ENCODE results near the gene SIPA1L3. TPM values are rescaled to one million over a fixed set of nuclear protein-coding genes. Genes with fewer than 3 reads are reported as not detected.

SIPA1L3 gene
- polyA plus RNA-seq, 6 donors from 2014 or later: 9.2 to 43.0 (median 19.5) TPM

DNA sequence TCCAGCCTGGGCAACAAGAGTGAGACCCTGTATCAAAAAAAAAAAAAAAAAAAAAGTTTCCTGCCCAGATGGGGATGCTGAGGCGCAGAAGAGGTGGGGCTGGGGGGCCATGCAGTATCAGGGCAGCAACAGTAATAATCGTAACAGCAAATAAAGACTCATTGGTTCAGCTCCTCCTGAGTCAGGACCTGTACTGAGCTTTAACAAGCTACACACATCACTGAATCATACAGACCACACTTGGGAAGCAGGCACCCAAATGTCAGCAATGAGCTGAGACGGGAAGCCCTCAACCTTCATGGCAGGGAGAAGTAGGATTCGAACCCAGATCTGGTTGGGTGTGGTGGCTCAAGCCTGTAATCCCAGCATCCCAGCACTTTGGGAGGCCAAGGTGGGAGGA lies 327.6 kb downstream of the SIPA1L3 start:
- Mint-ChIP-seq H3K4me3 (no peak overlapping the region), H3K27ac (peak overlapping the region in 1 of 6 donors; percentile 53), H3K27me3 (peaks cover 19 to 37% (median 30%) of the 10 kb centered on the region in 3 donors), H3K9me3 (no peaks in the 10 kb centered on the region), H3K36me3 (no peaks in the 10 kb centered on the region), H3K4me1 (peaks cover 3 to 10% (median 9%) of the 10 kb centered on the region in 3 donors)
- DNase-seq (no peak), ATAC-seq (ENCODE audit: low read depth in 2 of 2) (no peak)

DNA sequence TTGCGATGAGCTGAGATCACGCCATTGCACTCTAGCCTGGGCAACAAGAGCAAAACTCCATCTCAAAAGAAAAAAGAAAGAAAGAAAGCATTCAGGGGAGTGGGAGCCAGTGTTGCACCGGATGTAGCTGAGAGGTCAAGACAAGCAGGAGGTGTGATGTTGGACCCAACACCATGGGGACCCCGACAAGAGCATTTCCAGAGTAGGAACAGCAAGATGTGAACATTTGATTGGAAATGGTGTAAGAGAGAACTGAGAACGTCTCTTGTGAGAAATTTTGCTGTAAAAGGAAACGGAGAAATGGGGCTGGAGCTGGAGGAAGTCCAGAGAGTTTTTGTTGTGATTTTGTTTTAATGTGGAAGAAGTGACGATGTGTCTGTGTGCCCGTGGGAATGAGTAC lies 332.8 kb downstream of the SIPA1L3 start:
- Mint-ChIP-seq H3K9me3 (no peaks in the 10 kb centered on the region), H3K27me3 (peaks cover 0 to 7% (median 4%) of the 10 kb centered on the region in 3 donors), H3K27ac (peak overlapping the region in 1 of 6 donors; percentile 82), H3K4me1 (peaks cover 7 to 11% (median 9%) of the 10 kb centered on the region in 3 donors), H3K36me3 (no peaks in the 10 kb centered on the region), H3K4me3 (no peak overlapping the region)
- ATAC-seq (ENCODE audit: low read depth in 2 of 2) (no peak), DNase-seq (no peak)

DNA sequence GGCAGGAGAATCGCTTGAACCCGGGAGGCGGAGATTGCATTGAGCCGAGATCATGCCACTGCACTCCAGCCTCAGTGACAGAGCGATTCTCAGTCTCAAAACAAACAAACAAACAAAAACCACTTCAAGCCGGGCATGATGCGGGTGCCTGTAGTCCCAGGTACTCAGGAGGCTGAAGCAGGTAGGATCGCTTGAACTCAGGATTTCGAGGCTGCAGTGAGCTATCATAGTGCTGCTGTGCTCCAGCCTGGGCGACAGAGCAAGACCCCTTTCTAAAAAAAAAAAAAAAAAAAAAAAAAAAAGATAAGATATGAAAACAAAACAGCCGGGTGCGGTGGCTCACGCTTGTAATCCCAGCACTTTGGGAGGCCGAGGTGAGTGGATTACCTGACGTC lies 336.3 kb downstream of the SIPA1L3 start:
- Mint-ChIP-seq H3K27ac (peak overlapping the region in 5 of 6 donors; percentile 55 to 92 (median 89)), H3K4me3 (peak overlapping the region; percentile 68 to 93 (median 88)), H3K36me3 (no peaks in the 10 kb centered on the region), H3K9me3 (no peaks in the 10 kb centered on the region), H3K27me3 (peaks cover 0 to 4% (median 0%) of the 10 kb centered on the region in 3 donors), H3K4me1 (peaks cover 7 to 20% (median 16%) of the 10 kb centered on the region in 3 donors)
- no peak for ATAC-seq (ENCODE audit: low read depth in 2 of 2)
- no peak for DNase-seq

DNA sequence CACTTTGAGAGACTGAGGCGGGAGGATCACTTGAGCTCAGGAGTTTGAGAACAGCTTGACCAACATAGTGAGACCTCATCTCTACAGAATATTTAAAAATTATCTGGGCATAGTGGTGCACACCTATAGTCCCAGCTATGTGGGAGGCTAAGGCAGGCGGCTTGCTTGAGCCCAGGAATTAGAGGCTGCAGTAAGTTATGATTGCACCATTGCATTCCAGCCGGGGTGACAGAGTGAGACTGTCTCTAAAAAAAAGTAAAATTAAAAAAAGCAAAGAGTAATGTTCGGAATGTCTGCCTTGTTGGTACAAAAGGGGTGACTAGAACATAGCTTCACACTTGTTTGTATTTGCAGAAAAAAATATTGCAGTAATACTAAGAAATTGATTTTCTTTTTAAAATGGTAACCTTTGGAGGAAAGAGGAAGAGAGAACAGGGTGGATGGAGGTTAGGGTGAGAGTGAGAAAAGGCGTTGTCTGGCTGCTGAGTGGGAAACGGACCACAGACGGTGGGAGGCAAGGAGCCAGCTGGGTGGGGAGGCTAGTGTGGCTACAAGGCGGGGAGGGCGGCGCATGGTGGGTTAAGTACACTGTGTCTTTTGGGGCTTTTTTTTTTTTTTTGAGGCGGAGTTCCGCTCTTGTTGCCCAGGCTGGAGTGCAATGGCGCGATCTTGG lies 339.0 kb downstream of the SIPA1L3 start:
- Mint-ChIP-seq H3K27me3 (no peaks in the 10 kb centered on the region), H3K4me3 (peak overlapping the region in 1 of 8 donors; percentile 36), H3K36me3 (peaks cover 0 to 7% of the 10 kb centered on the region in 2 donors), H3K9me3 (no peaks in the 10 kb centered on the region), H3K4me1 (peaks cover 7 to 26% (median 23%) of the 10 kb centered on the region in 3 donors), H3K27ac (peak overlapping the region in 4 of 6 donors; percentile 6 to 76 (median 58))
- no peak for ATAC-seq (ENCODE audit: low read depth in 2 of 2)
- DNase-seq: no peak

DNA sequence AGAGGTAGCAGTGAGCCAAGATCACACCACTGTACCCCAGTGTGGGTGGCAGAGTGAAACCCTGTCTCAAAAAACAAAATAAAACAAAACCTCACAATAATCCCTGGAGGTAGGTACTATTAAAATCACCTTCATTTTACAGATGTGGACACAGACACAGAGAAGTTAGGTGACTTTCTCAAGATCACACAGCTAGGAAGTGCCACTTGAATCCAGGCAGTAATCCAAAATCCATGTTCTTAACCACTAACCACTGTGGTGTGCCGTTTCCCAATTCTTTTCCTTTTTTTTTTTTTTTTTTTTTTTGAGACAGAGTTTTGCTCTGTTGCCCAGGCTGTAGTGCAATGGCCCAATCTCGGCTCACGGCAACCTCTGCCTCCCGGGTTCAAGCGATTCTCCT lies 340.1 kb downstream of the SIPA1L3 start:
- Mint-ChIP-seq H3K4me3 (no peak overlapping the region), H3K27me3 (no peaks in the 10 kb centered on the region), H3K9me3 (no peaks in the 10 kb centered on the region), H3K27ac (no peak overlapping the region), H3K36me3 (peaks cover 0 to 16% of the 10 kb centered on the region in 2 donors), H3K4me1 (peaks cover 16 to 37% (median 34%) of the 10 kb centered on the region in 3 donors)
- DNase-seq (no peak), ATAC-seq (ENCODE audit: low read depth in 2 of 2) (no peak)

DNA sequence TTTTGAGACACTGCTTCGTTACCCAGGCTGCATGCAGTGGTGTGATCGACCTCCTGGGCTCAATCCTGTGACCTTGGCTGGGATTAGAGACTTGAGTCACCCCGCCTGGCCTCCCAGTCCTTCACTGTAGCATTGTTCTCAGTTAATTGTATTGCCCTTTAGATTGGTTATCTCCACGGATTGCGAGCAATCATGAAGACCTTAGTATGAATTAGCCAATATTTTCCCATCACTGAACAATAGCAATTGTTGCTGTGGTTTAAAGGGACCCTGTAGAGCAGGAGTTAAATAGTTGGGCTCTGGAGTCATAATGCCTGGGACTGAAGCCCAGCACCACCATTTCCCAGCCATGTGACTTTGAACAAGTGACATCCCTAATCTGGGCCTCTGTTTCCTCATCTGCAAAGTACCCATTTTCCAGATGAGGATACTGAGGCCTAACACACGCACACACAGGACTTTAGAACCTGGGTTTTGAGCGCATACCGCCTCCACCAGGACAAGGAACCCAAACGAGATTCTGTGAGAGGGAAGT lies 340.8 kb downstream of the SIPA1L3 start:
- peaks cover 23 to 44% (median 41%) of the 10 kb centered on the region in 3 donors for H3K4me1 Mint-ChIP-seq
- no peak for ATAC-seq (ENCODE audit: low read depth in 2 of 2)
- H3K4me3 Mint-ChIP-seq: no peak overlapping the region
- H3K27ac Mint-ChIP-seq: peak overlapping the region in 1 of 6 donors; percentile 38
- H3K9me3 Mint-ChIP-seq: no peaks in the 10 kb centered on the region
- peaks cover 0 to 16% of the 10 kb centered on the region in 2 donors for H3K36me3 Mint-ChIP-seq
- no peaks in the 10 kb centered on the region for H3K27me3 Mint-ChIP-seq
- DNase-seq: no peak

DNA sequence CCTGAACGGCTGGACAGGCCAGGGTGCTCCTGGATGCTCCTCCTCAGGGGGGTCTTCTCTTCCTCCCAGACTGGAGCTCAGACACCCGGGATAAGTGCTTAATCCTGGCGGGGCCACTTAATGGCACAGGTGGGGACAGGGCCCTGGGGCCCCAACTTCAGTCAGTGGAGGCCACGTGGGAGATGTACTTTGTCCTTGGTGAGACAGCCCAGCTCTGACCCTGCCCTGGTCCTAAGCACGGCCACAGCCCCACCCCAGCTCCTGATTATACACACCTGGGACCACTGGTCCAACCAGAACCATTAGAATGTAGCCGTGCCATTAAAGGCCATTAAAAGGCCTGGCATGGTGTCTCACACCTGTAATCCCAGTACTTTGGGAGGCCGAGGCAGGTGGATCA lies 341.4 kb downstream of the SIPA1L3 start:
- Mint-ChIP-seq H3K36me3 (peaks cover 0 to 16% of the 10 kb centered on the region in 2 donors), H3K4me3 (no peak overlapping the region), H3K9me3 (no peaks in the 10 kb centered on the region), H3K4me1 (peaks cover 28 to 50% (median 42%) of the 10 kb centered on the region in 3 donors), H3K27ac (no peak overlapping the region), H3K27me3 (no peaks in the 10 kb centered on the region)
- ATAC-seq (ENCODE audit: low read depth in 2 of 2) (no peak), DNase-seq (no peak)

DNA sequence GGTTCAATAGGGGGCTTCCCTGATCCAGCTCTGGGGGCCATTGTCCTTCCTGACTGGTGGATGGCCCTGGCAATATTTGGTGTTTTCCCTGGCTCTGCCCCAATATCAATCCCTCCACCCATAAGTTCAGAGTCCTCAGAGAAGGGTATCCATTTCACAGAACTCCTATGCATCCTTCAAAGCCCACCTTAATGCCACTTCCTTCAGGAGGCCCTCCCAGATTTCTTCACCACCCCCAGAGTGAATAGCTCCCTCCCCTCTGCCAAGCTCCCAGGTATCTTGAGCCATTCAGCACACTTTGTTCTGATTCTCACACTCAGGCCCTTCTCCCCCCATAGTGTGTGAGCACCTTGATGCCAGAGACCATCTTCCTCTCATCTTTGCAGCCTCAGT lies 343.4 kb downstream of the SIPA1L3 start:
- no peaks in the 10 kb centered on the region for H3K9me3 Mint-ChIP-seq
- DNase-seq: no peak
- peaks cover 0 to 16% of the 10 kb centered on the region in 2 donors for H3K36me3 Mint-ChIP-seq
- no peak for ATAC-seq (ENCODE audit: low read depth in 2 of 2)
- peak overlapping the region in 1 of 8 donors; percentile 13 for H3K4me3 Mint-ChIP-seq
- peaks cover 41 to 57% (median 46%) of the 10 kb centered on the region in 3 donors for H3K4me1 Mint-ChIP-seq
- peak overlapping the region in 1 of 6 donors; percentile 88 for H3K27ac Mint-ChIP-seq
- no peaks in the 10 kb centered on the region for H3K27me3 Mint-ChIP-seq

DNA sequence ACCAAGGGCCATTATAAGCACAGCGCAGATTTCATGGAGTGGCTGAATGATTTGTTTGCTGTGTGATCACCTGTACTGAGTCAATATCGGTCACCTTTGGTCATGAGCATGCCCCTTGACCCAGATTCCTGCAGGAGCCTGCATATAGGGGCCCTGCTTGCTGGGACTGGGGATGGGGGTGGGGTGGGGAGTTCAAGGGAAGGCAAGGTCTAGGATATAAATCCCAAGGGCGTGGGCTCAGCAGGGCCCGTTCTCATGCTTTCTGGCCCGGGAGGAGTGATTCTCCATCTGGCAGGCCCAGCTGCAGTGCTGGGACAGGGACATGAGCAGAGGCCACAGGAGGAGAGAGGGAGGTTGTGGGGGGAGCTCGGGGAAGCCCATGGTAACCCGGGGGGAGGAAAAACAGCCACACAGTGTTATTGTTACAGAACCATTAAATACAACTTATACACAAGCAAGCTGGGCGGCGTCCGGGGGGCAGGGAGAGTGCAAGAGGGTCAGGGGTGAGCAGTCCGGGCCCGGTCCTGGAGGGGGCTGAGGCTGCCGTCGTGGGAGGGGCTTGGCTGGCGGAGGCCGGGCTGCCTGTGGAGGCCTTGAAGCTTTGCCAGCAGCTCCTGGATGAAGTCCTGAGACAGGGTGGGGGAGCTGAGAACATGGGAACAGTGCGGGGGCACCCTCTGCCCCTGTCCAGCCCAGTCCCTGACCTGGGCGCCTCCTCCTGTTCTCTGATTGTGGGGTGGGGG lies 344.0 kb downstream of the SIPA1L3 start:
- Mint-ChIP-seq H3K9me3 (no peaks in the 10 kb centered on the region), H3K4me1 (peaks cover 45 to 60% (median 49%) of the 10 kb centered on the region in 3 donors), H3K36me3 (peaks cover 0 to 16% of the 10 kb centered on the region in 2 donors), H3K27ac (peak overlapping the region in 3 of 6 donors; percentile 75 to 94 (median 85)), H3K27me3 (no peaks in the 10 kb centered on the region), H3K4me3 (peak overlapping the region; percentile 12 to 90 (median 83))
- no peak for ATAC-seq (ENCODE audit: low read depth in 2 of 2)
- DNase-seq: no peak

DNA sequence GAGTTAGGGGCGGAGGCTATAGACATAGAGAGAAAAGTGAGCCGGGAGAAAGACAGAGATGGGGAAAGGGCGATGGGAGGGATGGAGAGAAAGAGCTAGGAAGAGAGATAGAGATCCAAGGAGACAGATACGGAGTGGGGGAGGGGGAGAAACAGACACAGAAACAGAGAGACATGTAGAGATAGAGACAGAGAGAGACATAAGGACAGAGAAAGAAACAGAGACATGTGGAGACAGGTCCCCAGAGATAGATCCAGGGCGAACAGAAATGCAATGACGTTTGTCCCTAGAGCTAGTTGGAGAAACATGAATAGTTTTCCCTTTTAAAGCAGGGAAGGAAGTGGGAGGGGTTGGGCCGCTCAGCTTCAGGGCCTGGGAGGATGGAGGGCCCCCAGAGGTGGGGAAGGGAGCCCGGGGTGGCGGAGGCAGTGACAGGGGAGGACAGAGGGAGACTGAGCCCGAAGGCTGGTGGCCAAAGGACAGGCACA lies 344.6 kb downstream of the SIPA1L3 start:
- Mint-ChIP-seq H3K27ac (peak overlapping the region in 4 of 6 donors; percentile 70 to 94 (median 78)), H3K36me3 (peaks cover 0 to 16% of the 10 kb centered on the region in 2 donors), H3K9me3 (no peaks in the 10 kb centered on the region), H3K4me1 (peaks cover 46 to 57% (median 46%) of the 10 kb centered on the region in 3 donors), H3K27me3 (no peaks in the 10 kb centered on the region), H3K4me3 (peak overlapping the region; percentile 64 to 90 (median 86))
- ATAC-seq (ENCODE audit: low read depth in 2 of 2) (no peak), DNase-seq (no peak)

DNA sequence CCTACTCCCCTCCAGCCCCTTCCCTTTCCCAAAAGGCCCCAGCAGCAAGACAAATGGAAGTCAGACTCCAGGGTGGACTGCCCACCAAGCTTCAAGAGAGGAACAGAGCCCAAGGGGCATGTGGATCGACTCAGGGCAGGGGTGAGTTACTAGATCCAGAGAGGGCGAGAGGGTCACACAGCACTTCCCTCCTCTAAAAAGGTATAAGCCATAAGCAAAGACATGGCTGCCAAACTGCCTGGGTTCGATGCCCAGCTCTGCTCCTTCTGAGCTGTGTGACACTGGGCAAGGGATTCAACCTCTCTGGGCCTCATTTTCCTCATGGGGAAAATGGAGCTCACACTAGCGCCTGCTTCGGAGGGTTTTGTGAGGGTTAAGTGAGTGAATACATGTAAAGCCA lies 345.4 kb downstream of the SIPA1L3 start:
- Mint-ChIP-seq H3K4me1 (peaks cover 46 to 61% (median 53%) of the 10 kb centered on the region in 3 donors), H3K4me3 (peak overlapping the region; percentile 64 to 90 (median 85))

DNA sequence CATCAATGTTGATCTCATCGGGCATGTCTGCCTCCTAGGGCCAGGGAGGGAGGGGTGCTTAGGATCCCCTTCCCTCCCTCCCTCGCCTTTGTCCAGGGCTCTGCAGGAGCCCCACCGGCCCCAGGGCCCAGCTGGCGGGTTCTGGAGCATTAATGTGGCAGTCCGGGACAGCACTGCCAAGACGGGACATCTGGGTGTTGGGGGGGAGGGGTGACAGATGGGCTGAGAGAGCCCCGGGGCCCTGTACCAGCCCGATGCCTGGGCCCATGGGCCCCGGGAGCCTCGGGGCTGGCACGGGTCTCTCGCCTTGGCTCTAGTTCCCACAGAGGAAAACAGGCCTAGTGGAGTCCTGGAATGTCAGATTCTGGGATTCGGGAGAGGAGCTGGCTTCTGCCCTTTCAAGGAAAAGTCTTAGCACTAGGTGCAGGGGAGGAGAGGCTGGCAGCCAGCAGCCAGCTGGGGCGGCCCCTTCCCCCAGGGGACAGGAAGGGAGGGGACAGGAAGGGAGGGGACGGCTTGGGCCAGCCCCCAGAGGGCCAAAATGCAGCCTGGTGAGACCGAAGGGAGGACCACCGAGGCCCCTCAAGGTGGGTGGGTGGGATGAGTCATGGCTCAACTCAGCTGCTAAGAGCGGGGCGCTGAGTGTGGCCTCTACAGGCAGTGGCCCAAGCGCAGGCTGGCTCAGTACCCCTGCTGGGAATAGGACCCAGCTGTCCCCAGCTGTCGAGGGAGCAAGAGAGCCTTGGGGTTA lies 346.1 kb downstream of the SIPA1L3 start:
- peaks cover 46 to 61% (median 53%) of the 10 kb centered on the region in 3 donors for H3K4me1 Mint-ChIP-seq

More for the DNA sequence above, 345.4 kb downstream of the SIPA1L3 start:
- DNase-seq (no peak), ATAC-seq (ENCODE audit: low read depth in 2 of 2) (no peak)
- Mint-ChIP-seq H3K27ac (peak overlapping the region in 4 of 6 donors; percentile 66 to 94 (median 79)), H3K9me3 (no peaks in the 10 kb centered on the region), H3K27me3 (no peaks in the 10 kb centered on the region), H3K36me3 (peaks cover 0 to 16% of the 10 kb centered on the region in 2 donors)

More for the DNA sequence above, 346.1 kb downstream of the SIPA1L3 start:
- H3K4me3 Mint-ChIP-seq: peak overlapping the region; percentile 64 to 90 (median 85)
- ATAC-seq (ENCODE audit: low read depth in 2 of 2) (peak; percentile 29 to 42), DNase-seq (peak; percentile 55)
- peaks cover 0 to 16% of the 10 kb centered on the region in 2 donors for H3K36me3 Mint-ChIP-seq
- H3K9me3 Mint-ChIP-seq: no peaks in the 10 kb centered on the region
- no peaks in the 10 kb centered on the region for H3K27me3 Mint-ChIP-seq
- peak overlapping the region; percentile 51 to 94 (median 70) for H3K27ac Mint-ChIP-seq

Measured in naive B cell (primary cell).